ENCODE data around the gene WDR75. TPM values are rescaled to one million over a fixed set of nuclear protein-coding genes. Genes with fewer than 3 reads are reported as not detected.

Gene WDR75
- total RNA-seq, 6 experiments from 2014 or later: 28.9 to 35.7 (median 31.0) TPM

DNA sequence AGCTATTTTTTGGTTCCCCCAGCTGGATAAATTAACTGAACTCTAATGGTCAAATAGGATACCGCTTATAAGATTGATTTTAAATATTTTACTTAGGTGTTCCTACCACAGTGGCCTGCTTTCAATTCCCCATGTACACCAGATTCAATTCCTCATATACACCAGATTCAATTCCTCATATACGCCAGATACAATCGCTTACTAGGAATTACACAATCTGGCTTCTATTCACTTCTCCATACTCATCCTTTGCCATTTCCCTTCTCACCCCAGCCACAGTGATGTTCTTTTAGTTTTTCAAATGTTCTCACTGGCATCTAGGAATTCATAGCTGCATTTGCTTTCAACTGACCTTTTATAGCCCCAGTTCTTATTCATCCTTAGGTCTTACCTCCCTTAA is 72.8 kb downstream of the WDR75 start:
- Mint-ChIP-seq H3K9me3 (no peaks in the 10 kb centered on the region), H3K36me3 (ENCODE audit: low read depth) (no peaks in the 10 kb centered on the region), H3K4me1 (ENCODE audit: low read depth) (no peaks in the 10 kb centered on the region), H3K27ac (no peak overlapping the region), H3K4me3 (no peak overlapping the region), H3K27me3 (ENCODE audit: insufficient read depth) (peaks cover 13% of the 10 kb centered on the region)
- DNase-seq: no peak
- TF ChIP-seq, protein P1, sequence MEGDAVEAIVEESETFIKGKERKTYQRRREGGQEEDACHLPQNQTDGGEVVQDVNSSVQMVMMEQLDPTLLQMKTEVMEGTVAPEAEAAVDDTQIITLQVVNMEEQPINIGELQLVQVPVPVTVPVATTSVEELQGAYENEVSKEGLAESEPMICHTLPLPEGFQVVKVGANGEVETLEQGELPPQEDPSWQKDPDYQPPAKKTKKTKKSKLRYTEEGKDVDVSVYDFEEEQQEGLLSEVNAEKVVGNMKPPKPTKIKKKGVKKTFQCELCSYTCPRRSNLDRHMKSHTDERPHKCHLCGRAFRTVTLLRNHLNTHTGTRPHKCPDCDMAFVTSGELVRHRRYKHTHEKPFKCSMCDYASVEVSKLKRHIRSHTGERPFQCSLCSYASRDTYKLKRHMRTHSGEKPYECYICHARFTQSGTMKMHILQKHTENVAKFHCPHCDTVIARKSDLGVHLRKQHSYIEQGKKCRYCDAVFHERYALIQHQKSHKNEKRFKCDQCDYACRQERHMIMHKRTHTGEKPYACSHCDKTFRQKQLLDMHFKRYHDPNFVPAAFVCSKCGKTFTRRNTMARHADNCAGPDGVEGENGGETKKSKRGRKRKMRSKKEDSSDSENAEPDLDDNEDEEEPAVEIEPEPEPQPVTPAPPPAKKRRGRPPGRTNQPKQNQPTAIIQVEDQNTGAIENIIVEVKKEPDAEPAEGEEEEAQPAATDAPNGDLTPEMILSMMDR (IDR thresholded peaks at IDR 0.05): no peak

DNA sequence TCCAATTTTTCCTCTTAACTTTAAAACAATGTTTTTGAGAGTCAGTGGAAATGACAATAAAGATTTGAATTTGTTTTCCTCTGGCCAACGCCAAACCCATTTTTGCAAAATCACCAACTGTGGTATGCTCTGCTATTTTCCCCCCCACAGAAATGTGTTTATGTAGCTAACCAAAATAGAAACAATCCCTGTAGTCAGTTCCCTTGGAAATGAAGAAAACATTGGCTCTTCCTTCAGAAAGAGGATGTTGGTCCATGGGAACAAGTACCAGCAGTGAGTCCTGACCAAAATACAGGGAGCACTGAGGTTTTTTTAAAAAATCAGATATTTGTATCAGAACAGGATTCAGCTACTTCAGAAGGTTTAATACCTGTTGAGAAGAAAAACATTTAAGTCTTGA is 74.0 kb downstream of the WDR75 start:
- Mint-ChIP-seq H3K4me3 (no peak overlapping the region), H3K36me3 (ENCODE audit: low read depth) (no peaks in the 10 kb centered on the region), H3K27ac (no peak overlapping the region), H3K27me3 (ENCODE audit: insufficient read depth) (peaks cover 10% of the 10 kb centered on the region), H3K4me1 (ENCODE audit: low read depth) (no peaks in the 10 kb centered on the region), H3K9me3 (no peaks in the 10 kb centered on the region)
- TF ChIP-seq, protein P1 (IDR thresholded peaks at IDR 0.05): no peak
- no peak for DNase-seq

DNA sequence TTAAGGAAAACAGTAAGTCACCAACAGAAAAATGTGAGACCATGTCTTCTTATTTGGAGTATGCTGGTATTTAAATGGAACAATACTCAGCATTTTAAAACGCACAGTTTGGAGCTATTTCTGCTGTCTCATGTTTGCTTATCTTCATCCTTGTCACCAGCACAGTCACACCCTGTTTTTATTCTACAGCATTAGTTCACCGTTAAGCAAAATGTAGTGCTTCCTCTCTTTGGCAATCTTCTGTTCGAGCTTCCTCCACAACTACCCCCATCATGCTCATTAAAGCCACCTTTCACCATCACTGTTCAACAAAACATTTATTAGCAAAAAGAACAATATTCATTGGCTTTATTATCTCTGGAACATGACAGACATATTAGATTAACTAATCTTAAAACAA is 75.3 kb downstream of the WDR75 start:
- H3K4me3 Mint-ChIP-seq: no peak overlapping the region
- TF ChIP-seq, protein P1 (IDR thresholded peaks at IDR 0.05): no peak
- no peak overlapping the region for H3K27ac Mint-ChIP-seq
- no peaks in the 10 kb centered on the region for H3K36me3 Mint-ChIP-seq (ENCODE audit: low read depth)
- no peak for DNase-seq
- no peaks in the 10 kb centered on the region for H3K4me1 Mint-ChIP-seq (ENCODE audit: low read depth)
- no peaks in the 10 kb centered on the region for H3K9me3 Mint-ChIP-seq
- H3K27me3 Mint-ChIP-seq (ENCODE audit: insufficient read depth): peaks cover 10% of the 10 kb centered on the region

DNA sequence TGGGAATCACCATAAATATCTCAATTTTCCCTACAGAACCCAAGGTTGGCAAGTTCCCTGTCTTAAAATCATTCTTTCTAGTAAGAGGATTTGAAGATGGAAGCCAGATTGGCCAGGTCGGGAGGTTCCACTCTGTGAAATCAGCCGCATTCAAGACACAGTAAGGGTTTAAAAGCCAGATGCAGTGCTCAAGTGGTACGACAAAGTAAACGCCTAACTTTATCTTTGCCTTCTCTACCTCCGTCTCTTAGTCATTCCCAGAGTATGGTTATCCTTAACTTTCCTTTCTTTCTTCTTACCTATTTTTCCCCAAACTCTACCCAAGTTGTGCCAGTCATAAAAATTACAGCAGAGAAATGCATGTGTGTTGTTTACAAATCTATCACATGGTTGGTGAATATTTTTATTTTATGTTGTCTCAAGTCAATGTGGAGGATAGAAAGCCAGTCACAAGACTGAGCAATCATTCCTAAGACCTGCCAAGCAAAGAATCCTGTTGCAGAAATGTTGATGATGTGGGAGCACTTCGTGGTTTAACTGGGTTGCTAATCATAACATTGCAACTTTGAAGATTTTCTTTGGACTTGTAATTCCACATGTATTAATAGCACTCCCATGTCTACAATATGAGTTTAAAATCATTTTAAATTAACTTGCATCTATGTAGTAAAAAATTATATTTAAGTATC is 76.7 kb downstream of the WDR75 start:
- TF ChIP-seq, protein P1 (IDR thresholded peaks at IDR 0.05): no peak
- H3K36me3 Mint-ChIP-seq (ENCODE audit: low read depth): no peaks in the 10 kb centered on the region
- no peaks in the 10 kb centered on the region for H3K4me1 Mint-ChIP-seq (ENCODE audit: low read depth)
- H3K27ac Mint-ChIP-seq: no peak overlapping the region
- peaks cover 10% of the 10 kb centered on the region for H3K27me3 Mint-ChIP-seq (ENCODE audit: insufficient read depth)
- DNase-seq: no peak
- H3K4me3 Mint-ChIP-seq: no peak overlapping the region
- H3K9me3 Mint-ChIP-seq: no peaks in the 10 kb centered on the region

DNA sequence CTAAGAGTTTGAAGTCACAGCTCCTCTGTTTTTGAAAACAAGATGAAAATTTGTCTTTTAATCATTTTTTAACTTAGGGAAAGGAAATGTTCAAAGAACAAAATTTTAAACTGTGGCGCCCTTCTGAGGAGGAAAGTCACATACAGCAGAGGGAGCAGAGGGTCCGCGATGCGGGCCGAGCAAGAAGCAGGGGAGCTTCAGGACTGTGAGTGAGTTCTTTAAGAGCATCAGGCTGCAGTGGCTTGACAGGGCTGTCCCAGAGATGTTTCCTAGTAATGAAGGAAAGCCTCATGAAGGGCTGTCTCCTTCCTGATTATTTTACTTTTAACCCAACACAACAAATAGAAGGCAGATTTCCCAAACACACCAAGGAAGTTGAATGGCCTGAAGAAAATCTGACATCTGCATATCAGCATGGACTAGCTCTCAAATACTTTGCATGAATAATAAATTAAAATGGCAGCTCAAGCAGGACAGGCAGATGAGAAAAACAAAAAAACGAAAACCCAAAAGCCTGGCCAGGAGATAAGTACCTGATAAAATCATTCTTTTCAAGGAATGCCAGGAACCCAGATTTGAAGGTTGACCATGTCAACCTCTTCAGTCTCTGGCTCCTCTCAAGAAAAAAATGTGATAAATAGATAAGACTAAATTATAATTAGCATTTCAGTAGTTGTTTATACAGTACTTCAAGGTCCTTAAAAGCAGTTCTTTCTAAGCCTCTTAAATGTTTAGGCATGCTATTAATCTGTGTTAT is 78.5 kb downstream of the WDR75 start:
- Mint-ChIP-seq H3K27ac (no peak overlapping the region), H3K9me3 (no peaks in the 10 kb centered on the region), H3K27me3 (ENCODE audit: insufficient read depth) (peaks cover 6% of the 10 kb centered on the region), H3K4me3 (no peak overlapping the region), H3K4me1 (ENCODE audit: low read depth) (no peaks in the 10 kb centered on the region), H3K36me3 (ENCODE audit: low read depth) (no peaks in the 10 kb centered on the region)
- DNase-seq: no peak
- TF ChIP-seq, protein P1 (IDR thresholded peaks at IDR 0.05): no peak
